ENCODE results near the gene HSDL1.
A peak's percentile ranks its signal among the peaks of the same experiment; 100 is the strongest.

HSDL1 gene

GRCh38 chr16:84144859-84145639 lies at the start of gene HSDL1, which contains the start of gene DNAAF1:
HSDL1 (minus strand) TSS chr16:84145177; CDS start chr16:84131321, 13,856 bp downstream.
DNAAF1 (plus strand) TSS chr16:84145308; CDS start chr16:84145441, 133 bp downstream.
- DNase-seq = peak; percentile 27

- no peak for DNase-seq
Observed at GRCh38 chr16:84194018-84194417, 49.0 kb upstream of the HSDL1 start.

DNA sequence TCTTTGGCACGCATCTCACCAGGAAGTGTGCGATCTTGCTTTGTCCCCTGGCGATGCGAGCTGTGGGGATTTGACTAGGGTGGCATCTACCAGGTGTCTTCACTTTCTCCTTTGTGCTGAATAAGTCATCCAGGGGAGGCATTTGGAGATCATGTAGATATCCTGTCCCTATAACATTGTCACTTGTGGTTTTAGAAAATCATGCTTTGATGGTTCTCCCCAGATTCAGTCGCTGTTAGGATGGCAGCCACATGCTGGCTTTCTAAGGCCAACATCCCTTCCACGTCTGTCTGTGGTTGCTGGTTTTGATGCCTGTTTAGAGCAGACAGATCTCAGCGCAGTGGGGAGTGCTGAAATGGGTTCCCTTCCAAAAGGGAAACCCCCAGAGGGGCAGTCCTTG lies 48.5 kb upstream of the HSDL1 start:
- no peak for DNase-seq

GRCh38 chr16:84191466-84191865 lies 46.5 kb upstream of the HSDL1 start:
- no peak for DNase-seq

DNA sequence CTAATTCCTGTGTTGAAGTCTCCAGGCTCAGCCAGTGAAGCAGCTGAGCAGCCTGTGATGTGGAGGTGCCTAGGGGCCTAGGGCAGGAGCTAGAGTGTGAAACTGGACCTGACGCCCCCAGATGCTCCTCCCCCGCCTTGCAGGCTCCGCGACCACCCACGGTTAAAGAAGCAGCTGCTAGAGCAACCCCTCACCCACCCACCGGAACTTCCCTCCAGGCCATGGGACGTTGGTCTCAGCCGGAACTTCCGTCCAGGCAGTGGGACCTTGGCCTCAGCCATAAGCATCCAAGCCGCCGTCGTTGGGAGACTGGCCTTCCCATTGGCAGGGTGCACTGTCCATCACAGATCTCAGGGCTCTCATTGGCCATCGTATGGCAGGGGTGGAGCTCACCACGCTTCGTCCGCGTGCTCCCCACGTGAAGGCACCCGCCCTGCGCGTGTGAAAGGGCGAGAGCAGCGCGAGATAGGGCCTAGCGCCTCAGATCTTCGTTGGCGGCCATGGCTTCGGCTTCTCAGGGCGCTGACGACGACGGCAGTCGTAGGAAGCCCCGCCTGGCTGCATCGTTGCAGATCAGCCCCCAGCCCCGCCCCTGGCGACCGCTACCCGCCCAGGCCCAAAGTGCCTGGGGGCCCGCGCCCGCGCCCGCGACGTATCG lies 45.9 kb upstream of the HSDL1 start, which contains the start of gene ADAD2:
Gene ADAD2 (plus strand): TSS at position 427 of the 658 bp plus-strand sequence. CDS start 74 bp downstream, at position 501.
- no peak for DNase-seq

DNA sequence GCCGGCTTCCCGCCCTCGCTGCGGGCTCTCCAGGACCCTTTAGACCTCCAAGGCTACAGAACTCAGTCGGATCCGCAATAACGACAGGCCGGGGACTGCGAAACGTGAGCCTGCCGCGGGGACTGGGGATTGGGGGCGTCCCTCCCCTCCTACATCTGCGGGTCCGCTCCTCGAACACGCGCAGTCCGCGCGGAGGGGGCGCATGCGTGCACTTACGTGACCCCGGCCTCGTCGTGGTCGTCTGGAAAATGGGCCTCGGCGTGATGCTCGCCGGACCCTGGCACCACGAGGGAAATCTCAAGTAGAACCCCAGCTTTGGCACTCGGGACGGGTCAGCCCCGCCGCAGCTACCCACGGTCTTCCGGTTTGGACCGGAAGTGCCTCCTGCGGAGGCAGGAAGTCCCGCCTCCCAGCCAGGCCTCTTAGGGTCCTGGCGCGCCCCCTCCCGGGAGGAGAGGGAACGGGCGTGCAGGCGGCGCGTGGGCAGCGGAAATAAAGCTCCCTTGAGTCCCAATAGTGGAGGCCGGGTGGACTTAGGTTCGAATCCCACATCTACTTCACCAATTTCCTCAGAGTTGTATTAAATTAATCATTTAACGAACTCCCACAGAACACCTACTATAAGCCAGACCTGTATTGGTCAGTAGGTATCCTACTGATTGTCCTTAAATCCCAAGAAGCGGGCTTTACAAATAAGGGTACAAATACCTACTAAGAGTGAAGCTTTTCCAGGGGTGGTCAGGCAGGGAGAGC lies 41.9 kb upstream of the HSDL1 start, which contains the start of gene TAF1C:
Gene TAF1C (minus strand): TSS at position 373 of the 753 bp plus-strand sequence. CDS start 2,069 bp downstream, outside the sequence.
- DNase-seq = peak; percentile 53

DNA sequence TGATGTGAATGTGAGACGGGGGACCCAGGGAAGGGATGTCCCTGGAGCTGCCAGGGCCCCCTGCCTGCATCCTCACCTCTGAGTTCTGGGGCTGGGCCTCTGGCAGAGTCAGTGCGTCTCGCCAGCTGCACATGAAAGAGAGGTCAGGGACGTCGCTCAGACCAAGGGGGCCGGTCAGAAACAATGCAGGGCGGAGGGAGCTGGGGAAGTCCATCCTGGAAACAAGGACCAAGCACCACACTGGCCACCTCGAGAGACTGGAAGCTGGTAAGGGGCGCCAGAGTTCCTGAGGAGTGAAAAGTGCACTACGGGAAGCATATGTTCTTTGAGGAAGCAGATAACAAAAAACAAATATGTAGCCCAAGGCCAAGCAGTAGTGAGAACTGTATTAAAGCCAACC lies 39.8 kb upstream of the HSDL1 start:
- DNase-seq = no peak

DNA sequence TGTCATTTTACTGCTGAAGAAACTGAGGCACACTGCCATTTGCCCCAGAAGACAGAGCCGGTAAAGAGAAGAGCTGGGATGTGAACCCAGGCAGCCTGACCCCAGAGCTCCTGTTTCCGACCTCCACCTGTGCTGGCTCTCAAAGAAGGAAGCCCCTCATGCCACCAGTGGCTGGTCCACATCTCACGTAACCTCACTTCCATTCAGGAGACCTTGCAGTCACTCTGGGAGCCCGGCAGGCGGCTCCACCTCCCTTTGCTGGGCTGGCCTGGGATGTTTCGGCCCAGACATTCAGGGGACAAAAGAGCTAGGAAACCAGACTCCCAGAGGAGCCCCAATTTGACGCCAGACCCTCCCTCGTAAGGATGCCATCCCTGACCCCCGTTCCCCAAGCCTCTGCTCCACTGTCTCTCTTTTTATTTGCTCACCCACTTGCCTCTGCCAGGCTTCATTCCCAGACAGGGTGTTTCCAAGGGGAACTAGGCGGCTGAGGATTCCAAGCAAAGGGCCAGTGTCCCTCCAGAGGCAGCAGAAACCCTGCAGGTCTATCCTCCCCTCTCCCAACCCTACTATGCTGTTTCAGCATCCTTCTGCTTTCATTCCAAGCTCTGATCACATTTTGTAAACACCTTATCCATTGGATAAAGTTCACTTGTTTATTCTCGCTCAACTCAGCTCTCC lies 39.1 kb upstream of the HSDL1 start:
- no peak for DNase-seq

DNA sequence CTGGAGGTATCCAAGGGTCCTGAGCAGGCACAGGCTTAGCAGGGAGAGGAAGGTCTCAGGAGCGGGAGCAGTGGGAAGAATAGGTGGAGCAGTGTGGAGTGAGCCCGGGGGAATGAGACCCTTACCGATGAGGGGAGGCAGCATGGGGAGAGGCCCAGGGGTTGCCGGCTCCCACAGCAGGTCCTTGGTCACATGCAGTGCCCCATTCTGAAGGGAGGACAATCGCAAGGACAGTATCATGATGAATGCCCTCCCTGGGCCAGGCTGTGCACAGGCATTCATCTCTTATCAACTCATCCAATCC lies 38.5 kb upstream of the HSDL1 start:
- no peak for DNase-seq

GRCh38 chr16:84182680-84183571 lies 37.9 kb upstream of the HSDL1 start:
- no peak for DNase-seq

- no peak for DNase-seq
Observed at GRCh38 chr16:84182104-84182503, 37.1 kb upstream of the HSDL1 start.

- DNase-seq = no peak
Observed at GRCh38 chr16:84181144-84181915, 36.4 kb upstream of the HSDL1 start.

GRCh38 chr16:84180519-84181140 lies 35.7 kb upstream of the HSDL1 start:
- DNase-seq = no peak

DNA sequence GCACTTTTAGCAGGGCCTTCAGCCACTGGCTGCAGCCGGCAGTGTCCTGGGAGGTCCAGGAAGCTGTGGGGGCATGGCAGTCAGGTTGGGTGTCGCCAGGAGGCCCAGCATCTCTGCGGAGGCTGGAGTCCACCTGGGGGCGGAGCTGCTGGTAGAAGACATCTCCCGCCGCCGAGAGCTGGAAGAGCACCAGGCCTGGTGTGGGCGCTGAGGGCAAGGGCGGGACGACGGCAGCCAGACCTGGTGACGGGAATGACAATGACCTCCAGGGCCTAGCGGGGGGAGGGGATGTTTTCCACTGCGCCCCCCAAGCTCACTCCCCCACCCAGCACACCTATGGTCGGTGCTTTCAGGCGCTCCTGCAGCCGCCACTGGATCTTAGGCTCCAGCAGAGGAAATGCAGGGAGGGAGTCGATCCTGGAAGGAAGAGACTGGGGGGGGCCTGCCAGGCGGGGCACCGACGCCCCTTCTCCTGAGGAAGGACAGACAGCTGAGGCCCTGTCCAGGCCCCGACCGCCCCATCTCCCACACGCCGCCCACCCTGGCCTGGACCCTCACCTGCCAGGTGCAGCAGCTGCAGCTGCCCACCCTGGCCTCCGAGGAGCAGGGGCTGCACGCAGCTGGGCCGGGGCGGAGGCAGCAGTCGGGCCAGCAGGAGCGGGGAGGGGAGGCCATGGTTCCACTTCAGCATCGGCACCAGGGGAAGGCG lies 34.8 kb upstream of the HSDL1 start:
- DNase-seq = no peak

DNA sequence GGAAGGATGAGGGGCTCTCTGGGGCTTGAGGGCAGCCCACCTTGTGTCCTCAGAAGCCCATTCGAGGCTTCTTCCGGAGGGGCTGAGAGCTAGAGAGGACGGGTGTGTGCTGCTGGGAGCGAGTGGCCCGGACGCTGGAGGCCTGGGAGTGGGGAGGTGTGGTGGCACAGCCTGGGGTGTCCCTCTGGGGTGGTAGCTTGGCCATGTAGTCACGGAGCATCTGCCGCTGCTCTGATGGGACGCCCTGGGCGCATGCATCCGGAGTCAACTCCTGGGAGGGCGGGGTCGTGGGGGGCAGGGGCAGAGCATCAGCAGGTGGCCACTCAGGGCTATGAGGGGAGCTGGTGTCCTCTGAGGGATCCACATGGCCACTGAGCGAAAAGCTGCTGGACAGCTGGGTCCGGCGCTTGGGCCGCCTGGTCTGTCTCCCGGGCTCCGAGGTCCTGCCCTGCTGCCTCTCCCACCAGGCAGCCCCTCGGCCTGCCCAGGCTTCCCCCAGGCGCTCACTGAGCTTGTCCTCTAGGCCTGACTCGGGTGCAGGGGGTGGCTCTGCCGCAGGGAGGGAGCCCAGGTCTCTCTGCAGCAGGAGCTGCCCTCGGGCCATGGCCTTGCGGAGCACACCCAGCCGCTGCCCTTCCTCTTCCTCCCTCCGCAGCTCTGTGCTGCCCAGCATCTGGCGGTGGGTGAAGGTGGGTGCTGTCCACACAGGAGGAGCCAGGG lies 34.1 kb upstream of the HSDL1 start:
- no peak for DNase-seq

DNA sequence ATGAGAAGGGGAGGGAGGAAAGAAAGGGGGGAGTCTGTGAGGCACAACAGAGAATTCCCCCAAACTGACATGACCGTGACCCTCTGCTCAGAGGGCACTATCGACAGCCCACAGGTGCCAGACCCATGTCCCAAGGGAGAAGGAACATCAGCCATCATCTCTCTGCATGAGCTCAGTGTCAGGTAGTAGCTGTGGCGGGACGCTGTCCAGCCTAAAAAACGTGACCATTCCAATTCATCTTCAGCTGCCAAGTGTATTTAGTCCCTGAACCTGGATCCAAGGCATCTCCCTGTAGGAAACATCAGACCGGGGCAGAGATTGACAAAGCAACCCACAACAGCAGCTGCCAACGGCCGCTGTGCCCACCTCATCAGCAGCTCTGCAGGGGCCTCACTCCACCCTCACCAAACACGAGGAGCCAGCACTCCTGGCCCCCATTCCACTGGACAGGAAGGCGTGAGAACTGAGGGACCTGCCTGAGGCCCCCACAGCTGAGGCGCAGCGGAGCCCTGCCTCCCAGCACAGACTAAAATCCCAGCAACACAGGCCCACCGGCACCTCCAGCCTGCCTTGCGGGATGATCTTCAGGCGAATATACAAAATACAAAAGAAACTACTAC lies 33.3 kb upstream of the HSDL1 start:
- DNase-seq = no peak

DNA sequence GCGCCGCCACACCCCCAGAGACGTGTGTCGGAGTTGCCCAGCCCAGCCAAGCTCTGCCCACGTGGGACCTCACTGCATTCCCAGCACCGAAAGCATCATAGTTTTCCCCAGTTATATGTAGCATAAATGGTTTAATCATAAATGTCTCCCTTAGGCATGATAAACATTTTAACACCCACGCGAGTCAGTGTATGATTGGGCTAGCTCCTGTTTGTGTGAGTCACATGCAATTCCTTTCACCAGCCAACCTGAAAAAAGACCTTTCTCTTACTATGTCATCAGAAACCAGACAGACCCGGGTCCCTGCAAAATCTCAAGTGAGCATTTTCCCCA lies 32.7 kb upstream of the HSDL1 start:
- no peak for DNase-seq

GRCh38 chr16:84176192-84177053 lies 31.4 kb upstream of the HSDL1 start:
- DNase-seq = no peak
